Endothelial cell of umbilical vein (primary cell): Measurements from ENCODE around the gene MGLL. TPM values are rescaled to one million over a fixed set of nuclear protein-coding genes. Genes with fewer than 3 reads are reported as not detected.
A peak's percentile ranks its signal among the peaks of the same experiment; 100 is the strongest.

ENCODE experiments used
- BruUV-seq: library from RNA; stranded (reverse); fragments of 400-500 nt; replicated peaks from 2 replicates; lab custom pipeline; 2021; lab: Mats Ljungman, UMichigan
- CTCF ChIA-PET: fragments of 300-600, 350-600 bp; sonication (Branson Sonifier 250); formaldehyde crosslinking; loops from one replicate; lab custom pipeline; 2021; ENCODE audit warnings: antibody characterized with exemption, inconsistent platforms; lab: Charles Lee
- POLR2A ChIA-PET: fragments of 300-600, 350-600 bp; sonication (Branson Sonifier 250); formaldehyde crosslinking; loops from one replicate; lab custom pipeline; 2021; ENCODE audit warnings: antibody characterized with exemption, inconsistent platforms; lab: Charles Lee
- DNase-seq: peaks from one replicate; pipeline ENCODE4 v3.0.0-alpha.2; 2011; ENCODE audit warnings: low read depth, low spot score
- FAIRE-seq: peaks from 2 replicates; lab custom pipeline; 2011; peaks lifted over from hg19 to GRCh38; lab: Jason Lieb, UNC
- H2AFZ ChIP-seq: 2 replicates; pipeline ENCODE4 v1.6.0; 2012; ENCODE audit warnings: low read depth, low read length, control low read depth, inconsistent platforms
- H3K27ac ChIP-seq: 2 replicates; pipeline ENCODE4 v1.5.1; 2011; ENCODE audit warnings: low read depth, mild to moderate bottlenecking, control low read depth, low read length, moderate library complexity; ENCODE audit not compliant: insufficient read depth
- H3K27me3 ChIP-seq, 2 experiments: 2 replicates each; pipeline versions ENCODE4 v1.6.0 to v1.6.1; 2011; ENCODE audit warnings: low read length in 2 of 2, mixed read lengths in 1 of 2; ENCODE audit not compliant: control insufficient read depth in 2 of 2, insufficient read depth in 2 of 2
- H3K36me3 ChIP-seq, 2 experiments: 2 replicates in 1 of 2; 3 replicates in 1 of 2; pipeline ENCODE4 v1.5.1; 2011; ENCODE audit warnings: low read length in 2 of 2, mild to moderate bottlenecking in 1 of 2, moderate library complexity in 1 of 2; ENCODE audit not compliant: control insufficient read depth in 2 of 2, insufficient read depth in 2 of 2; ENCODE audit errors: extremely low read depth in 1 of 2
- H3K4me1 ChIP-seq: 3 replicates; pipeline ENCODE4 v1.5.1; 2011; ENCODE audit warnings: mild to moderate bottlenecking, low read length; ENCODE audit not compliant: control insufficient read depth, insufficient read depth; ENCODE audit errors: extremely low read depth
- H3K4me2 ChIP-seq: 2 replicates; pipeline ENCODE4 v1.6.1; 2011; ENCODE audit warnings: low read length, control low read depth, mixed read lengths; ENCODE audit not compliant: insufficient read depth
- H3K4me3 ChIP-seq, 3 experiments: fragments of 200-600 bp in 1 of 3; sonication (generic), shearing (Covaris generic) in 1 of 3; replicated peaks in 1 of 3; 2 replicates each; pipeline ENCODE4 v1.5.1; 2011 to 2016; ENCODE audit warnings: control low read depth in 3 of 3, low read length in 3 of 3, mild to moderate bottlenecking in 2 of 3, inconsistent platforms in 1 of 3, low read depth in 1 of 3, moderate library complexity in 1 of 3; ENCODE audit not compliant: insufficient read depth in 1 of 3
- H3K79me2 ChIP-seq: 2 replicates; pipeline ENCODE4 v1.6.0; 2012; ENCODE audit warnings: low read length, inconsistent platforms; ENCODE audit not compliant: control insufficient read depth, insufficient read depth
- H3K9ac ChIP-seq: replicated peaks from 2 replicates; pipeline ENCODE3; 2011; ENCODE audit warnings: low read length, control low read depth; ENCODE audit not compliant: insufficient read depth; ENCODE audit errors: extremely low read depth
- H3K9me1 ChIP-seq: replicated peaks from 3 replicates; pipeline ENCODE4 v1.6.0; 2011; ENCODE audit warnings: mild to moderate bottlenecking, low read length; ENCODE audit not compliant: control insufficient read depth, insufficient read depth; ENCODE audit errors: extremely low read depth
- H3K9me3 ChIP-seq: replicated peaks from 2 replicates; pipeline ENCODE4 v1.5.1; 2012; ENCODE audit warnings: low read length, inconsistent platforms; ENCODE audit not compliant: control insufficient read depth, insufficient read depth
- H4K20me1 ChIP-seq: replicated peaks from 2 replicates; pipeline ENCODE3; 2011; ENCODE audit warnings: mild to moderate bottlenecking, low read length; ENCODE audit not compliant: control insufficient read depth, insufficient read depth; ENCODE audit errors: extremely low read depth
- EZH2 ChIP-seq: IDR thresholded peaks from 2 replicates; pipeline ENCODE4 v1.6.1; 2012; ENCODE audit warnings: borderline replicate concordance, low read depth, mild to moderate bottlenecking, moderate library complexity, low read length, inconsistent platforms; ENCODE audit not compliant: severe bottlenecking
- FOS ChIP-seq: IDR thresholded peaks from 2 replicates; pipeline ENCODE4 v1.6.1; 2011; ENCODE audit warnings: mild to moderate bottlenecking, low read length, moderate library complexity, borderline replicate concordance; ENCODE audit not compliant: insufficient read depth
- GATA2 ChIP-seq: IDR thresholded peaks from 2 replicates; pipeline ENCODE4 v1.7.0; 2011; ENCODE audit warnings: low read depth, mild to moderate bottlenecking, moderate library complexity, mixed read lengths, low read length; ENCODE audit not compliant: insufficient read length, insufficient read depth
- JUN ChIP-seq: IDR thresholded peaks from 2 replicates; pipeline ENCODE4 v1.6.1; 2011; ENCODE audit warnings: borderline replicate concordance, low read depth; ENCODE audit not compliant: insufficient read length, insufficient read depth
- MAX ChIP-seq: IDR thresholded peaks from 2 replicates; pipeline ENCODE4 v1.6.1; 2011; ENCODE audit not compliant: insufficient read depth, insufficient read length
- MYC ChIP-seq: IDR thresholded peaks from one replicate; pipeline ENCODE4 v1.6.1; 2011; ENCODE audit warnings: mild to moderate bottlenecking, low read depth, low read length
- POLR2A ChIP-seq: IDR thresholded peaks from 2 replicates; pipeline ENCODE4 v1.6.1; 2012; ENCODE audit warnings: low read depth, mild to moderate bottlenecking, control low read depth, low read length
- POLR2AphosphoS5 ChIP-seq: IDR thresholded peaks from 2 replicates; pipeline ENCODE4 v1.6.1; 2012; ENCODE audit warnings: low read depth, mild to moderate bottlenecking, control low read depth, low read length, moderate library complexity; ENCODE audit not compliant: insufficient read depth
- dilution Hi-C: fragments of 300-500 bp; cut with MboI; formaldehyde crosslinking; loops from one replicate; pipeline ENCODE4 v1.15.0; 2019; ENCODE audit warnings: low sequenced_read_pairs; ENCODE audit not compliant: extremely low pct_ligation_motif_present
- intact Hi-C: fragments of 100-400 bp; cut with micrococcal nuclease; formaldehyde crosslinking; loops from one replicate; pipeline ENCODE4 v1.10.0; 2022
- polyA plus RNA-seq, 4 experiments: library from polyadenylated mRNA; depleted of rRNA in 3 of 4; stranded (reverse) in 3 of 4; unstranded in 1 of 4; fragments of >200 nt; gene quantifications; 2 replicates each; pipeline versions ENCODE4 v1.2.1 to v1.2.3, GENCODE V29; 2011 to 2012; ENCODE audit warnings: missing spikeins in 1 of 4
- total RNA-seq: library from RNA; stranded (reverse); gene quantifications from 2 replicates; pipeline ENCODE4 v1.2.3, GENCODE V29; 2021
- TF ChIP-seq, protein P1 (sequence below), 2 donors: IDR thresholded peaks; 1 replicate in 1 of 2; 2 replicates in 1 of 2; pipeline ENCODE4 v1.5.1; 2011; ENCODE audit warnings: low read length in 2 of 2, mild to moderate bottlenecking in 2 of 2, moderate library complexity in 2 of 2, control low read depth in 1 of 2, inconsistent platforms in 1 of 2, low read depth in 1 of 2; ENCODE audit not compliant: insufficient read depth in 1 of 2; ENCODE audit errors: extremely low read depth in 1 of 2

The MGLL gene
- total and polyA plus RNA-seq, 2 donors (not counting 3 experiments of a cell fraction or from before 2014, with no cell fraction given), result 30.7 to 60.2 TPM

DNA sequence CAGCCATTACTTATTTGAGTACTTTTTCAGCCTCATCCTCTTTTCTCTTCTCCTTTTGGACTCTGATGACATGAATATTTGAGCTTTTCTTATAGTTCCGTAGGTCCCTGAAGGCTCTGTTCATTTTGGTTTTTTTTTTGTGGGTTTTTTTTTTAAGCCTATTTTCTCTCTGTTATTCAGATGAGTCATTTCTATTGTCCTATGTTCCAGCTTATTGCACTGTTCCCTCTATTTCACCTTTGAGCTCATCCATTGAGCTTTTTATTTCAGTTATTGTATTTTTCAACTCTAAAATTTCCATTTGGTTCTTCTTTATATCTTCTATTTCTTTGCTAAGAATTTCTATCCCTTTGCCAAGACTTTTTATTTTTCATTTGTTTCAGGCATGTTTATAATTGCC is 7.2 kb upstream of the MGLL start:
- FAIRE-seq (no peak), DNase-seq (no peak)
- Histone ChIP-seq H3K9ac (no peak overlapping the region), H3K27ac (no peak overlapping the region), H3K4me1 (no peaks in the 10 kb centered on the region), H3K4me2 (no peak overlapping the region), H4K20me1 (no peaks in the 10 kb centered on the region), H2AFZ (no peak overlapping the region), H3K4me3 (no peak overlapping the region), H3K9me3 (peaks cover 2% of the 10 kb centered on the region), H3K79me2 (no peaks in the 10 kb centered on the region), H3K27me3 (no peaks in the 10 kb centered on the region), H3K9me1 (no peaks in the 10 kb centered on the region), H3K36me3 (no peaks in the 10 kb centered on the region)
- ChIA-PET CTCF (interaction anchor here (0.8 kb wide), 2 partner anchors 19 to 139 kb away, joined by 4 to 6 read pairs; no protein-coding TSS in a partner anchor), POLR2A (no interaction called here)
- dilution Hi-C loops (no loop called here), intact Hi-C loops (no loop called here)
- BruUV-seq, result no TSS peak
- TF ChIP-seq, protein P1, sequence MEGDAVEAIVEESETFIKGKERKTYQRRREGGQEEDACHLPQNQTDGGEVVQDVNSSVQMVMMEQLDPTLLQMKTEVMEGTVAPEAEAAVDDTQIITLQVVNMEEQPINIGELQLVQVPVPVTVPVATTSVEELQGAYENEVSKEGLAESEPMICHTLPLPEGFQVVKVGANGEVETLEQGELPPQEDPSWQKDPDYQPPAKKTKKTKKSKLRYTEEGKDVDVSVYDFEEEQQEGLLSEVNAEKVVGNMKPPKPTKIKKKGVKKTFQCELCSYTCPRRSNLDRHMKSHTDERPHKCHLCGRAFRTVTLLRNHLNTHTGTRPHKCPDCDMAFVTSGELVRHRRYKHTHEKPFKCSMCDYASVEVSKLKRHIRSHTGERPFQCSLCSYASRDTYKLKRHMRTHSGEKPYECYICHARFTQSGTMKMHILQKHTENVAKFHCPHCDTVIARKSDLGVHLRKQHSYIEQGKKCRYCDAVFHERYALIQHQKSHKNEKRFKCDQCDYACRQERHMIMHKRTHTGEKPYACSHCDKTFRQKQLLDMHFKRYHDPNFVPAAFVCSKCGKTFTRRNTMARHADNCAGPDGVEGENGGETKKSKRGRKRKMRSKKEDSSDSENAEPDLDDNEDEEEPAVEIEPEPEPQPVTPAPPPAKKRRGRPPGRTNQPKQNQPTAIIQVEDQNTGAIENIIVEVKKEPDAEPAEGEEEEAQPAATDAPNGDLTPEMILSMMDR (IDR thresholded peaks at IDR 0.05; ENCODE audit: extremely low read depth in 1 of 2, insufficient read depth in 1 of 2, low read depth in 1 of 2, low read length in 2 of 2), result no peak
- no peak for TF ChIP-seq MYC
- TF ChIP-seq POLR2AphosphoS5, result no peak
- no peak for TF ChIP-seq POLR2A
- TF ChIP-seq FOS, result peak; percentile 45
- no peak for TF ChIP-seq EZH2
- TF ChIP-seq JUN, result peak; percentile 12
- TF ChIP-seq MAX, result no peak
- TF ChIP-seq GATA2, result no peak
